NCI-H2081 treated with DMSO at 0.1 percent for 48 hours (cell line): ENCODE measurements around the gene NSG2.
"Not testable (repeated sequence)": the region's sequence is repeated elsewhere in the genome, so short reads cannot be mapped to it uniquely, and the experiment has no call there.

Experiments used
- DNase-seq: peaks from one replicate; lab custom pipeline; 2025; lab: John Stamatoyannopoulos, UW

NSG2 gene

GRCh38 chr5:174045470-174046025 is at the start of gene NSG2:
TSS of gene NSG2 (plus strand) at chr5:174045706. CDS start at chr5:174046756, 1,050 bp downstream.
- peak; percentile 16 for DNase-seq

GRCh38 chr5:173997331-173997730 is 48.2 kb upstream of the NSG2 start:
- DNase-seq = no peak

- no peak for DNase-seq
These were observed 47.0 kb upstream of the NSG2 start for GRCh38 chr5:173998531-173998930.

GRCh38 chr5:174000076-174000475 is 45.4 kb upstream of the NSG2 start:
- DNase-seq = no peak

- no peak for DNase-seq
These were observed 41.7 kb upstream of the NSG2 start for GRCh38 chr5:174003795-174004194.

- no peak for DNase-seq
These were observed 36.6 kb upstream of the NSG2 start for GRCh38 chr5:174008922-174009321.

- DNase-seq = no peak
These were observed 35.1 kb upstream of the NSG2 start for GRCh38 chr5:174010365-174010764.

- DNase-seq = no peak
These were observed 34.1 kb upstream of the NSG2 start for GRCh38 chr5:174011441-174011840.

GRCh38 chr5:174020069-174020927 is 25.2 kb upstream of the NSG2 start:
- not testable (repeated sequence) for DNase-seq

- no peak for DNase-seq
These were observed 24.6 kb upstream of the NSG2 start for GRCh38 chr5:174020928-174021304.

- no peak for DNase-seq
These were observed 23.0 kb upstream of the NSG2 start for GRCh38 chr5:174022384-174023095.

GRCh38 chr5:174030286-174030685 is 15.2 kb upstream of the NSG2 start:
- no peak for DNase-seq

GRCh38 chr5:174044466-174045254 is 846 bp upstream of the NSG2 start:
- no peak for DNase-seq

- no peak for DNase-seq
These were observed 1.1 kb downstream of the NSG2 start for GRCh38 chr5:174046558-174046957.

- DNase-seq = no peak
These were observed 2.1 kb downstream of the NSG2 start for GRCh38 chr5:174047472-174048099.

- DNase-seq = no peak
These were observed 7.1 kb downstream of the NSG2 start for GRCh38 chr5:174052636-174053035.

GRCh38 chr5:174053905-174054304 is 8.4 kb downstream of the NSG2 start:
- DNase-seq = no peak

GRCh38 chr5:174056064-174056847 is 10.8 kb downstream of the NSG2 start:
- no peak for DNase-seq

GRCh38 chr5:174057206-174057605 is 11.7 kb downstream of the NSG2 start:
- DNase-seq = no peak

GRCh38 chr5:174058433-174059122 is 13.1 kb downstream of the NSG2 start:
- no peak for DNase-seq
